HG03039 (cell line): ENCODE results near the gene KIF6.

Experiments used
- ATAC-seq: cut with Tn5 transposase; IDR thresholded peaks from one replicate; pipeline ENCODE4 v1.9.1; 2021; ENCODE audit warnings: mild to moderate bottlenecking, moderate library complexity; ENCODE audit not compliant: unreplicated experiment

The KIF6 gene

DNA sequence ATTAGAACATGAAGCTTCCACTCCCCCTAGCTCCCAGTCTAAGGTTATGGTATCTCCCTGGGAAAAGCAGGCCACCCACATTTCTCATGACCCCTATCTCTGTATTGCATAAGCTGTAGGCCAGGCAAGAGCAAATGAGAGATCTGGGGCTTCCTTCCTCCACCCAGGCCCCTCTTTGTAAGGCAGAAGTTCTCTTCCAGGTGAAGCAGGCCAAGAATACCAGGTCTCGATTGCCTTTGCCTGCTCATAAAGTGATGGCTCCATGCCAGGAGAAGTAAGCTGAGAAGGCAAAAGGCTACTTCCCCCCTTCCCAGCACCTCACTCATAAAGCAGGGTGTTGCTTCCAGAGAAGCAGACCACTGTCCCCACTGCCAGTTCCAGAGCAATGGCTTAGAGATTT is 258.6 kb downstream of the KIF6 start:
- ATAC-seq, result no peak

DNA sequence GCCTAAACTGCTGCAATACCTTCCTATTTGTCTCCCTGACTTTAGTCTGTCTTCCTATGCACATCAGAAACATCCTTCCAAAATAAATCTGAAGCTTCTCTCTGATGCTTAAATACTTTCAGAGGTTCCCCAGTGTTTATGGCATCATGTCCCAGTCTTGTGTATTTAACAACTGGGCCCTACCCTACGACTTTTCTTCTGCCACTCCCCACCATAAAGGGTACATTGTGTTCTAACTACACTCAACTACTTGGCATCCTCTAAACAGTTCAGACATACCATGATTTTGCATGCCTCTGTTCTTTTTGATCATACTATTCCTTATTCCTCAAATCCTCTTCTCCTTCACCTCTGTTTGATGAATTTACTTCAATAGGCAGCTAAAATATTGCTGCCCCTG is 259.7 kb downstream of the KIF6 start:
- ATAC-seq, result no peak

DNA sequence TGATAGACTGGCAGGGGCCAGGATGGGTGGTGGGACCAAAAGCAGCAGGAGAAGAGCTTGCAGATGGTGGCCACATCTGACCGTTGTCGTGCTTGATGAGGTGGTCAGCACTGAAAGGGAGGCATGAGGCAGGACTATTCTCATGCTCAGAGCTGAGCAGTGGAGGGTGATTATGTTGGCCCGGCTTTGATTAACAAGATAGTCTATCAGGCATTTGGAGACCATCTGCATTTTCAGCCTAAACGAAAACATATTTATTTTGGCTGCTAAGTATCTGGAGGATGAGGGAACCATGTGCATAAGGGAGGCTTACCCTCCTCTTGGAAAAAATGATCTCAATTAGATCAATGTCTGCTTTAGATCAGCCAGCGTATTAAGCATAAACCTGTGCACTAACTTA is 261.1 kb downstream of the KIF6 start:
- no peak for ATAC-seq

DNA sequence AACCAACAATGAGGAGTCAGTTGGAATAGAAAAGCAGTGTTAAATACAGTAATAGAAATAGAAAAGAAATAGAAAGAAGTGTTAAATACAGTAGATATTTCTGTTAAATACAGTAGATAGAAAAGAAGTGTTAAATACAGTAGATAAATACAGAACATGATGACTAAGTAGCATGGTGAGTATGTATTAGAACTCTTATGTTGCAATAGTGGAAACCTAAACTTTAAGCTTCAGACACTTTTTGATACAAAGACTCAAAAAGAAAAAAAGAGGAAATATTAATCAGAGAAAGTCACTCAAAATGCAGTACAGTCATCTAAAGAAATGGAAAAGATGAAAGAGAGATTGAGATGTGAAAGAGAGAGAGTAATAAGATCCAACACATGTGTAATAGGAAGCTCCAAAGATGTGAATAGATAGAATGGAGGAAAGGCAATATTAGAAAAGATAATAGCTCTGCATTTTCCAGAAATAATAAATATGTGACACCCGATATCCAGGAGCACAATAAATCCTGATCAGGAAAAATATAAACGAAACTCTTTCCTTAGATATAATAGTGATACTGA is 271.2 kb downstream of the KIF6 start:
- no peak for ATAC-seq

DNA sequence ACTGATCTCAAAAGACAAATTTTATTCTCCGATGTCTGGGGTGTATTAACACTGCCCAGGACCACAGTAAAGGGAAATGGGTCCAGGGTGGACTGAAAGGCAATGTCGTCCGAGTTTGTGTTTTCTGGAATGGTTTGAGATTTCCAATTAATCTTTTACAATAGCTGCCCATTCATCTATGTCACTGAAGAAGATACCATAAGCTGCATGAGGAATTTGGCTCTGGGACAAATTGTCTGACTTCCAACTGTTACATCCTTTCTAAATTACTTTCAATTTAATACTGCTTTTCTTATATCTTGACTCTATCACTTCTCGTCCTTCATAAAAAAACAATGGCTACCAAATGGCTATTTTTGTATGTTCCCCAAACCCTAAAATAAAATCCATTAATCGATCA is 272.0 kb downstream of the KIF6 start:
- no peak for ATAC-seq

DNA sequence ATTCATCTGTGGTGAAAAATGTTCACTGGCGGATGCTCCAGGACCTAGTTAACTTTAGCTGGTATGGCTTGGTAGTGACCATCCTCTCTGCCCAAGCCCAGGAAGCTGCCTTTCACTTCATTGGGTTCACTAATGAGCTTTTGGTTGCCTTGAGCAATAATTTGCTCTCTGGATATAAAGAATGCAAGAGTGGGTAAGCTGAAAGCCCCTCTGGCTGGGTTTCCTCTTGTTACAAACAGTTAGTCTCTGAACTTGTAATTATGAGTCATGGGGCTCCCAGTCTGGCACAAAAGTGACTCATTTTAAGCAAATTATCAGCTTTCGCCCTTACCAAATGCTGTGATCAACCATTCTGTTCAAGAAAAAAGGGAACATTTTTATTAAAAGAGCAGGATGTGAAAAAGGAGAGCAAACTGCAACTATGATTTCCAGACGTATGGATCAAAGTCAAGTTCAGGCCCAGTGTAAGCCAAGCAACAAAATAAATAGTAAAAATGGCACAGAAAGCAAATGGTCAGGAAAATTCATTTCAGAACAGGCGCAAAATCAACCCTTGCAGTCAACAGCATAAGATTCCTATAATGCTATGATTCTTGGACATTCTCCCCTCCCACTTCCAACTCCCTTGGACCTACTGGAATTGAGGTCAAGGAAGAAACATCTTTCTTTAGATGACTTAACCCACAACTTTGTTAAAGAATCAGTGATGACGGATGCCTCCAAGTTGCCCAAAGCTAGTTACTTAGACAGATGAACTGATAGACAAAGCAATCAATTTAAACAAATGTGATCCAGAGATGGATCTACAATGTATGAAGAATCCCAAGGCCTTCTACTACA is 272.7 kb downstream of the KIF6 start:
- ATAC-seq, result no peak

DNA sequence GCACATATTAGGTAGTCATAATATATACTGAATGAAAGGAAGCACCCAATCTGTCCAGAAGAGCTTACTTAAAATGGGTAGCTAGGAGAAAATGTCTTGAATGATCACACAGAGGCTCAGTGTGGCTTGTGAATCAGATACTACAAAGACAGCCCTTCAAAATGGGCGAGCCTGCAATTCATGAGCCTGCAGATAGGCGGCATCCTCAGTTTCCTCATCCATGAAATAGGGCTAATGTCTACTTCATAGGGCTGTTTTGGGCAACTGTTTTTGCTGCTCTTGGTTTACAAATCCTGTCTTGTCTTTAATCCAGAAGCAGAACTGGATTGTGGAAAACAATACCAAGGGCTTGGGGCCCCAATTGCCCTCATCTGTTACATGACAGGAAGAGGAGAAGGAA is 273.4 kb downstream of the KIF6 start:
- ATAC-seq, result no peak

DNA sequence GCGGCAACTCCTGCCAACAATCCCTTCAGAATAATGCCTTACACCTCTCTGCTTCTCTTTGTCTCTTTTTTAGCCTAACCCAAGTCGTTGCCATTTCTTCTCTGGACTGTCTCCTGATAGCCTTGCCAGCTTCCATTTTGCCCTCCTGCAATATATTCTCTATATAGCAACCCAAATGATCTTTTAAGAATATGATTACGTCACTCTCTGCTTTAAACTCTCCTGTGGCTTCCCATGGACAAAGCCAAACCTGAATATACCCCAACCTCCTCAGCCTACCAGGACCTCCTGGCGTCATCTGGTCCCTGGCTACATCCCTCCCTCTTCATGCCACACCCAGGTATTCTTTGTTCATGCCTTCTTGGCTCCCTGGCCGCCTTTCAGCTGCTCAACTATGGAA is 276.2 kb downstream of the KIF6 start:
- no peak for ATAC-seq

DNA sequence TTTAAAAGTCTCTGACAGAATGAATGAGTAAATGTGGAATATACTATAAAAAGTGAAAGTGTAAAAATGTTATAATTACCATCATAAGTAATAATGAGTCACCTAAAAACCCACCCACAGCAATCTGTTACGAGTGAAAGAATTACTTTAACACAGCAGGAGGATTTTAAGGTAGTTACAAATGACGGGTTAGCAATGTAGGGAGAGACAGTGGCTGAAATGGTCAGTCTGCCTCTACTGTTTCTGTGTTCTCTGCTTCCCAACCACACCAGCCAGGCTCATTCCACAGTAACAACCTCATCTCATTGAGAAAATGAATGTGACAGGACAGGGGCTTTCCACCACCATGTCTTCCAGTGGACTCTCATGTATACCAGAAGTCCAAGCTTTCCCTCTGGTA is 278.3 kb downstream of the KIF6 start:
- no peak for ATAC-seq

DNA sequence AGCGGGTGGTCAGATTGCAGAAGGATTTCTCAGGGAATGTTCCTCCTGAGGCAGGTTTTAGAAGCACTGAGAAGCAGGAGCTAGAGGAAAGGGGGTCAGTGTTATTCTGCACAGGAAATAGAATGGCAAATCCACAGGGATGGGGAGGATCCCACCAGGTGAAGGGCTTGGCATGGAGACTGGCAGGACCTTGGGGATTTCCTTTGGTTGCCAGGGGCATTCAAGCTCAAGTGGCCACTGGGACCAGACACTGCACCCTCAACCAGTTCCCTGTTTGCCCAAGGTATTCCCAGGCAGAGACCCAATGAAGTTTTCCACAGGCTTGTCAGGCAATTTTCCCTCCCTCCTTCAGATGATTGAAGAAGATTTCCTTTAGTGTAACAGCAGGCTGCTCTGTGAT is 279.5 kb downstream of the KIF6 start:
- ATAC-seq, result no peak

DNA sequence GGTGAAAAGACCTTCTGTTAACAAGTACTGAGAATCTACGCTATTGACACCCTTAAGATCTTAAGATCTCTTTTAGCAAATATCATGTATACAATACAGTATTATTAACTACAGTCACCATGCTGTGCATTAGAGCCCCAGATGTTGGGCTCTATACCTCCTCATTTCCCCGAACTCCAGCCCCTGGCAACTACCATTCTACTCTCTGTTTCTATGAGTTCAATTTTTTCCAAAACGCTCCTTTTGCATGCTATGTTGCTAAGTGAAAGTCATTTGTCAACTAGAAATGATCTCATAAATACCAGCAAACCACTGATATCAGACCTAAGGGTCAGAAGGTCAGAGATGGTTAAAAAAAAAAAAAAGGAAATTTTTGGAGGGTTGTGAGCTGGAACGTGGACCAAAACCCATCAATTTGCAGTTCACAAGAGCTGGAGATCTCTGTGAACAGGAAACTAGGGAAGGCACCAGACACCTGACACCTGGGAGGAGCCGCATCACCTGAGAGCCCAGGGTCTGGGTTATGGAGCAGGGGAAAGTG is 280.7 kb downstream of the KIF6 start:
- no peak for ATAC-seq

DNA sequence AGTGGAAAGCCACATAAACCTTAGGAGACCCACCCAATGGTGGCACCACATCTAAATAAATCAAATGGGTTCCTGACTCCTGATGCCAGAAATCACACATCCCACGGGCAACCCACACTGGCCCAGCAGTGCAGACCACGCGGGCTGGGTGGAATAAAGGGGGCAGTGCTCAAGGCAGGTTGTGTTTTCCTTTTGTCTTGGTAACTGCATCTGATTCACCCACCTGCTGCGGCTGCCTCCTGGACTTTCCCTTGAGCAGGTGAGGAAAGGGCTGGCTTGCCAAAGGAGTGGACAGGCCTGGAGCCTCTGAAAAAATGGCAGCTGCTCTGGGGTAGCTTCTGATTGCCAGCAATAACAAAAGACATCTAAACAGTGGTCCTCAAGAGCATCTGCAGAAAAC is 283.2 kb downstream of the KIF6 start:
- no peak for ATAC-seq

DNA sequence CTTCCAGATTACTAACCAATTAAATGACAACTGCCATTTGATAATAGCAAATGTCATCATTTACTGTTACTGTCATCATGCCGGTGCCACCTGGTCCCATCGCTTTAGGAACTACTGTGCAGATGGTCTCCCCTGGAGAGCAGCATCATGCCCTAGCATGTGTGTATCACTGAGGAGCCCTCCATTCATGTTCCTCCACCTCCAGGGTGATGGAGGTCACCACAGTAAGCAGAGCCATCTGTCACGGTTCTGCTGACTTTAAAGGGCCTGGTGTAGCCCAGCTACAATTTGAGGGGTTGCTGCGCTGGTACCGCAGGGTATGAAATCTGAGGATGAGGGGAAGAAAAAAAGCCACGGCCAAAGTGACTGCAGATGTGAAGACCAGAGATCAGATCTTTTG is 283.9 kb downstream of the KIF6 start:
- ATAC-seq, result no peak

DNA sequence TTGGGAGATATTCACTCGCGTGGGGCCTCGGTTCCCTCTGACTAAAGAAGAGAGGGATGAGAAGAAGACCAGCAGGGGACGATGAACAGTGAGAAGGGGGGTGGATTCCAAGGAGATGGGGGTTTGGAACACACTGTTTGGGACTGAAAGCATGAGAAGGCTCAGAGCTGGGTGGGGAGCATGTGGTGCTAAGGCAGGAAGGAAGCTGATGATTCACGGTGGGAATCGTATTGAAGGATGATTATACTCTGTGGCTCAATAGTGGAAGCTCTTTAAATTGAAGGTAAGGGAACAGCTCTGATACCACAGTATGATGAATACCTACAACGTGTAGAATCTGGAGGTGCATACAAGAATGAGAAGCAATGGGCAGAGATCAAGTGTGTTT is 285.2 kb downstream of the KIF6 start:
- no peak for ATAC-seq

DNA sequence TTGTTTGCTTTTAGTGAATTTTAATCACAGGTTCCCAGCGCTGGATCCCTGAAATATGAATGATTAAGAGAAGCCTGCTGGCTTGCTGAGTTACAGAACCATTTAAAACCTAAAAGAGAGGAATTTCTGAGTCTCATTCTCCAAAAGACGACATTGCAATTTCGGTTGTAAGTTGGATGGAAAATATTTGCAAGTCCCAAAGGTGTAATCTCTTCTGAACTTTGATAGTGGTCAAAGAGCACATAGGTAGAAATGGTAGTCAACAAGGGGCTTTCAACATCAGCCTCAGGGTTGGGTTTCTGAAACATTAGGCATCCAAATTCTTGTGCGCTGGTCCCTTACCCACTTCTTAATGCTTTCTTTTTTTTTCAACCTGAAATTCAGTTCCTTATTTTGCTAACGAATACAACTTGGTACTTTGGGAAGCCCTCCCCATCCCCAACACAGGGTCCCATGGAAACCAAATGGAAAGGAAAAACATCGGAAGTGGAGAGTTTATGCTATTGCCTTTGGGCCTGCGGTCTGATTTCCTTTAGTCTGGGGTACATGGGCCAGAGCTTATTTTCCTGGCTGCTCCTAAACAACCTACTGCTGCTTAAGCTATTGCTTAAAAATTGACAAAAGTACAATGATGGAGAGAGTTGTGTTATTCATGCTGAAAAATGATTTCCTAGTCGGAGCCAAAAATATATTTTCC is 285.7 kb downstream of the KIF6 start:
- no peak for ATAC-seq

DNA sequence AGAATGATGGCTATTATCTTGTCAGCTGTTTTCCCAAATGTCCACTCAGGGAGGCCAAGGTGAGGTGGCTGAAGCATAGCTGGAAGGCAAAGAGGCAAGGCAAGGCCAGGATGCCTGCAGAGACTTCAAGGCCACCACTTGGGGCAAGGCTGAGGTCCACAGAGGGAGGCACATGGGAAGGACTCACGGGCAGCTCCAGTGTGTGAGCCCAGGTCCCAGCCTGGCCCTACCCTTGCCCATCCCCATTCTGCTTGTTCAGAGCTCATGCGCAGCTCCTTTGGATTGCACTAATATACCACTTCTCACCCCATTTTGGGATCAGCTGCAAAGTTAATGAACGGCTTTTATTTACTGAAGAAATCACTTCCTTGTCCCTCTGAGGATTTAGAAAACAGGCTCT is 291.6 kb downstream of the KIF6 start:
- no peak for ATAC-seq

DNA sequence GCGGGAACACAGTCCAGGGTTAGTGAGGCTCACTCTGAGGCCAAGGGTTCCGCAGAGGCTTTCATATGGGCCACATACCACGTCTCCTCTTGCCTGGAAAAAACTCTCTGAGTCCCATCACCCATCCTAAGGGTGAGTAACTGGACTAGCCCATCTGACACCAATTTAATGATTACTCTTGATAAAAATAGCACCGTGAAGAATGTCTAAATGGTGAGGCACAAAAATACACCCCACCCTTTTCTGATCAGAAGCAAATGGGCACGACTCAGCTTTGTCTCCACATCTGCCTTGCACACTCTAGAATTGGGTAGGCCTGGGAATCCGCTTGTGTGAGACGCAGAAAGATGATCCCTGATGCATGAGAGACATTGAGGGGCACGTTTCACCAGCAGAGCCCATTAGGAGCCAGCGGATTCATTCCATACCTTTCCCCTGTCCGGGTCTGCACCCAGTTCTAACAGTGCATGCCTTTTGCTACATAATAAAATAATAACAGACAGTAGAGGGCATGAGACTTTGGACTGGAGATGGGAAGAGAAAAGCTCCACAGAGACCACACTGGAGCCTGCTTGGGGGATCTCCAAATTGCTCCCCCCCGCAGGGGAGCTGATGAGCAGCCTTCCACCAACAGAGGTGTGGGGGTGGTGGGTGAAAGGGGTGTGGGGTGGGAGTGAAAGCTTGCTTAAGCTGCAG is 292.7 kb downstream of the KIF6 start:
- ATAC-seq, result no peak

DNA sequence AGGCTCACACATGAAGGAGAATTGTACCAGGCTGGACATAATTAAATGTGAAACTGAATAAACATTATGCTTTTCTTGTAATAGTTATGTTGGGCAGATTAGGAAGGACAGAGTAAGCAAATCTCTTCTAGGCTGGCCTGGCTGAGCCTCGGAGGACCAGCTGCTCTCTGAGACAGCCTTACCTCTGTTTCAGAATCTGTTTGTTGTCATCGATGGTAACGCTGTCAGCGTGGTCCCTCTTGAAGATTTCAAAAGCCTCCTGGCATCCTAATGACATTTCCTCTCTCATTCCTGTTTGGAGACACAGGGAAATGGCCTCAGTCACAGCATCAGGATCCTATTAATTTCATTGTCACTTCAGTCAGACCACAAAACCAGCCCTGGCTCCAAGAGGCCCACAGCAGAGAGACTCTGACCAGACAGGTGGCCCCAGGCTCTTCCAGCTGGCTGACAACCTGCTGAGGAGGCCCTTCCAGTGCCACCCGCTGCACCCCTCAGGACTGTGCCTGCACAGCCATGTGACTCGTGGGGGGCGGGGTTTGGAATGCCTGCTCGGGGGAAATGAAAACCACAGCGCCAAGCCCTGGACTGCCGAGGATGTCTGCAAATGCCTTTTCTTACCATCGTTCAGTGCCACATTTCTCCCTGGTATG is 294.2 kb downstream of the KIF6 start:
- ATAC-seq, result no peak

DNA sequence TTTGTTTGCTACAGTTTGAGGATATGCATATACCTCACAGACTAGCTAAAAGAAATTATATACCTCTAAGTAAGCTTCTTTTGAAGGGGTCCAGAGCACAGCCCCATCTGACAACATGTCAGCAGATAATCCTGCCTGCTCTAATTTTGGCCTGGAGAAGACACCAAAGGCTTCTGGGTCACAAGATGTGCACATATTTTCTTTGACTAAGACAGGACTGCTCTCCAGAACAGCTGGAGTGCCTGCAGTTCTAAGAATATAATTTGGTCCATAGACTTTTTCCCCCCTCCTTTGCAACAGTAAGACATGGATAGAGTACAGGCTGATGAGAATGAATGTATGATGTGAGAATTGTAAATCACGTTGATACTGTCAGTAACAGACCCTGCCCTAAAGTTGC is 294.8 kb downstream of the KIF6 start:
- no peak for ATAC-seq

DNA sequence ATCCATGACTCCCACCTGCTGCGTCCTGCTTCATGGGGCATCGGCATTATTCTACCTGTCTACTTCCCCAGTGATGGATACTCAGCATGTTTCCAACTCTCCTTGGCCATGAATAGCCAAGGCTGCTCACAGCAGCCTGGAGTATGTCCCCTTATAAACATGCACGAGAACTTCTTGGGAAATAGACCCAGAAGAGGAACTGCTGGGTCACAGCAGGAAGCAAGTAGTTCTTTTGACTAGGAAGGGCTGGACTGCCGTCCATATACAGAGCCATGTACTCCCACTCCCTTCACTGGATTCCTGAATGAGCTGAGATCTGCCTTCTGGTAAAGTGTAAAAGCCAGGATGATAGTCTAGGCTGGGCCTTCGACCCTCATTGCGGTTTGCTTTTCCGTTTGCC is 296.4 kb downstream of the KIF6 start:
- ATAC-seq, result no peak

DNA sequence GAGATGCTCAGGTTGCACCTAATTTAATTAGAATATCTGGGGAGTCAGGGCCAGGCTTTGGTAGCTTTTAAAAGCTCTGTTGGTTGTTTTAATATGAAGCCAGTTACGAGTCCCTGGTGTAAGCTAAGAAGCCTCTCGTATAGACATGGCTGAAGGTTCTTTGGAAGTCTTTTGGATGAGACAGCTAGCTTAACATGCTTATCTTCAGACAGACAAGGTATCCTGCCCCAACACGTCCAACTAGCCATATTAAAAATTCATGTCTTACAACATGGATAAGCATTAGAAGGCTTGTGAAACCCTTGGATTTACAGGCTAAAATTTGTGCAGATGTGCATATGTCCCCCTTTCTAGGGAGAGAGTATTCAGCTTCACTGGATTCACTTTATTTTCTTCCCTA is 297.1 kb downstream of the KIF6 start:
- no peak for ATAC-seq
